Measurements from ENCODE around the gene RNF141.

The RNF141 gene

GRCh38 chr11:10519630-10520029 is 21.4 kb downstream of the RNF141 start:
- DNase-seq = no peak

DNA sequence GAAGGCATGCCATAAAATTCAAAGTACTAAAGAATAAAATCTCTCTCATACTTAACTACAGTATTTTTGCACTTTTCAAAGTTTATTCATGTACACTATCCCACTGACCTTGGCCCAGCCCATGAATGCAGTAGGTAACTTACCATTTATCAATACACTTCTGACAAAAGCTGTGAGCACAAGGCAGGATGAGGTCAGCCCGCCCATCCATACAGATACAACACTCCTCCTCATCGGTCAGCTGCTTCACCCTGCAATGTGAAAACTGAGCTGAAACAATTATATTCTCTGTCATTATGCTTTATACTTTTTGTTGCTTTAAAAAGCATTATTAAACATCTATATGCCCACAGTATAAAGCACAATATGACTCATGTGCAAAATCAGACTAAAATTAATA is 22.1 kb downstream of the RNF141 start:
- no peak for DNase-seq

- DNase-seq = no peak
Observed at GRCh38 chr11:10518123-10518522, 22.9 kb downstream of the RNF141 start.

DNA sequence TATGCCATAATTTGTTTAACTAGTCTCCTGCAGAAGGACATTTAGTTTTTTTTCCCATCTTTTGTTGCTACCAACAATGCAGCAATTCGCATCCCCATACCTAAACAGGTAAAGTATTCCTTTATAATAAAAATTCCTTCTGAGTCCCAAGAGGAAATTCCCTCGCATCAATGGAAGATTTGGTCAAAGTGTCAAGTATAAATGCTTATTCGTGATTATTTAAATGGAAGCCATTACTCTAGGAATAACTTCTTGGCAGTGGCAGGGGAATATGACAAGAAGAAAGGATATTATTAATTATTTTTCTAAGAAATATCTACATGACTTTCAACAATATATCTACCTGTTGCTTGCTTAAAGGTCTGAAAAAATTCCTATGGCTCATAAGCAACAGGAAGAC is 25.6 kb downstream of the RNF141 start:
- DNase-seq = no peak

DNA sequence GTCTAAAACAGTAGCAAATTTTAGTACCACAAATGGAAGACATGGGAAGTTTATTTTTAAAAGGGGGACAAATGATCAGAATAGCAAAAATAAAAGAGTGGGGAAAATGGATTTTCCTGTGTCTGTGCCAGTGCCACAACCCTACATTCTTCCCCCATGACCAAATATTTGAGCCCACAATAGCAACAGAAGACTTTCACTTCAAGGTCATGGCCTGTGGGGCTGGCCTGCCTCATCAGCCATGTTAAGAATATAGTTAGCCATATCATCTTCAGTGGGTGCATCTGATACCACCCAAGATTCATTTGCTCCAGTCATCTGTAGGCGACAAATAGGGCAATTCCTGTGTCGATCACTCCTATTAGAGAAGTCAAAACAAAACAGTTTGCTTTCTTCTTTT is 26.3 kb downstream of the RNF141 start:
- no peak for DNase-seq

GRCh38 chr11:10514202-10514601 is 26.8 kb downstream of the RNF141 start:
- DNase-seq = no peak

GRCh38 chr11:10511181-10511621 is 29.8 kb downstream of the RNF141 start:
- DNase-seq = no peak

DNA sequence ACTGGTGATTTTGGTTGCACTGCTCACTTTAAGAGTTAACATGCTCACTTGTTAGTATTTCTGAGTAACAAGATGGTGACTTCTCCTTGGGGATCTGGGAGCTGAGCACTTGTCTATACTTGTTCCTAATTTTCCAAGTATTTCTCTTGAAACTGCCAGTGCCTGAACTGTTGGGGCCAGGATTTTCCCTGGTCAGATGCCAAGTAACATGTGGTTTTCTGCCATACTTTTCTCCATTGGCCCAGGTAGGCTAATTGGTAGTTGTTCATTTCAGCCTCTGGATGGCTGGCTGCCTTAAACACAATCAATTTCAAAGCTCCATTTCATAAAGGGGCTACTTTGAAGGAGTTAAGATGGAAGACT is 35.0 kb downstream of the RNF141 start:
- no peak for DNase-seq

GRCh38 chr11:10505278-10506007 is 35.5 kb downstream of the RNF141 start:
- DNase-seq = no peak

- no peak for DNase-seq
Observed at GRCh38 chr11:10504490-10504889, 36.5 kb downstream of the RNF141 start.

- no peak for DNase-seq
Observed at GRCh38 chr11:10503777-10504480, 37.1 kb downstream of the RNF141 start.

GRCh38 chr11:10503221-10503620 is 37.8 kb downstream of the RNF141 start:
- DNase-seq = no peak

DNA sequence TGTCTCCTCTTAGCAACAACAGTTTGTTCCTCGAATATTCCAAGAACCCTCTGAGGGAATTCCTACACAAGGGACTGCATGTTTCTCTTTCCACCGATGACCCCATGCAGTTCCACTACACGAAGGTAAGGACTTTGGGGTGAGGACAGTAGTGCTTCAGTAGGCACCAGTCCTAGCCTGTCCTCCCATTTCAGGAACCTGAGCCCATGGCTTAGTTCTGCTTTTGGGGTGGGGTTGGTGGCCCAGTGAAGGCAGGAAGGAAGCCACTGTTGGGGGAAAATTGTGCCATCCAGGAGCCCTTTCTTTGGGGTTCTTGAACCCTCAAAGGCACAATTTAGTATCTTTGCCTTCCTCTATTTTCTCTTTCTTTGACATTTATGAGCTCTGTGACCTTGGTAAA is 38.2 kb downstream of the RNF141 start:
- no peak for DNase-seq

GRCh38 chr11:10502065-10502680 is 38.8 kb downstream of the RNF141 start:
- DNase-seq = no peak

DNA sequence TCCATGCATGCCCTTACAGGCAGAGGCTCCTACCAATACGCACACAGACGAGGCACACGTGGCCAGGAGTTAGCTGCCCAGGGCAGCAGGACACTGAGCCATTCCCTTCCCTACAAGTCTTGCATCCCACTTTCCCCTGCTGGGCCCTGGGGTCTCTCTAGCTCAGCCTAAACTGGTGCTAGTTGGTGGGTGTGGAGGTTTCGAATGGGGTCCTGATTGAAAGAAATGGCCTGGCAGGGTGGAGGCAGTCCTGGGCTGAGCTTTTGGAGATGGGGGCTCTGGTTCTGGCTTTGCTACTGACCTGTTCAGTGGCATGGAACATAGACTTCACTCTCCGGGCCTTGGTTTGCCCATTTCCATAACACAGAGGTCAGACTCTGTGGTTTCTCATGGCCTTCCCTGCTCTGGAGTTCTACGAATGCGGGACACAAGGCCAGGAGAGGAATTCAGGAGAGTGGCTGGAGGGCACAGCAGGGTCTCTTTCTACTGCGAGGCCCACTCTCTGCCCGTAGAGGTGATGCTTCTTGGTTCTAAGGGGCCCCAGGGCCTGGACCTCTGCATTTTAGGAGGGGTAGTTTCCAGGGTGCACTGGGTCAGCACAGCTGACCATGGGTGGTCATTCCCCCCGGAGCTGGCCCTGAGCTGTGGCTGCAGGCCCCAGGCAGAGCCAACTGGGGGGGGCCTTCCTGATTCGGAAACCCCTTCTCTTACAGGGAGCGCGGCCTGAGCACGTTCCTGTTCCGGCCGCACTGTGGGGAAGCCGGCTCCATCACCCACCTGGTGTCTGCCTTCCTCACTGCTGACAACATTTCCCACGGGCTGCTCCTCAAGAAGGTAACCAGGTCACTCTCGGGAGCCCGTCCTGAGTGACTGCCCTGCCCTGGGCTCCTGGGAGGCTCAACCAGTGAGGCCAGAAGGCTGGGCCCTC is 40.0 kb downstream of the RNF141 start:
- no peak for DNase-seq

DNA sequence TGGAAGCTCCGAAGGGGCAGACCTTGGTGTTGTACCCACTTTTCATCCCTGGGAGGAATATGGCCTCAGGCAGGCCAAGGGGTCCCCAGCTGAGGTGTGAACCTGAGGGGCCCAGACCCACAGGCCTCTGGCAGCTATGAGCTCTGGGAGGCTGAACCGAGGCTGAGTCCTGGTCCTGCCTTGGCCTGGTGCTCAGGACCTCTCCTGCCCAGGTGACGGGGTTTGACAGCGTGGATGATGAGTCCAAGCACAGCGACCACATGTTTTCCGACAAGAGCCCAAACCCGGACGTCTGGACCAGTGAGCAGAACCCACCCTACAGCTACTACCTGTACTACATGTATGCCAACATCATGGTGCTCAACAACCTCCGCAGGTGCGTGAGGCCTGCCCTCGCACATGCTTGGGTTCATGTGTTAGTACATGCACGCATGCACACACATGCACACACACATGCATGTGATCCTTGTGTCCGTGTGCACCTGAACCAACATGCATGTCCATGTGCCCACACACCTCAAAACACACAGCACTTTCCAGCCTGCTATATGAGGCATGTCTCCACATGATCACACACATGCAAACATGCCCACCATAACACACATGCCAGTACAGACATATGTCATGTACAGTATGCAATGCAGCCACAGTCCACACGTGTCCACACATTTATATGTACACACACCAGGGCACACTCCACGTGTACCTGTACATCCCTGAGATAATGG is 40.9 kb downstream of the RNF141 start:
- no peak for DNase-seq

- no peak for DNase-seq
Observed at GRCh38 chr11:10499452-10499851, 41.5 kb downstream of the RNF141 start.

GRCh38 chr11:10498426-10499250 is 42.3 kb downstream of the RNF141 start:
- no peak for DNase-seq

DNA sequence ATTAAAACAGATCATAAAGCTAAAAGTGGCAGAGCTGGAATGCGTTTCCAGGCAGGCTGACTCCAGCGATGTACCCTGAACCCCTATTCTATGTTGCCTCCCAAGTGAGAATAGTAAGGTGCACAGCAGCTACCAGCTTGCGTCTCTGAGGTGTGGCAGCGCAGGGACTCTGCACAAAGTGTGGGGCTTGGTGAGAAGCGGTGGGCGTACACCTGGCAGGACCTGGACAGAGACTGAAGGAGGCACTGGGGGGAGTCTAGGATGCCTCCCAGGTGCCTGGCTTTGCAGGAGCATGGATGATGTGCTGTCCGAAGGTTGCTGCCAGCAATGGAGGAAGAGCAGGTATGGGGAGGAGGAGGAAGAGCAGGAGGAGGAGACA is 43.0 kb downstream of the RNF141 start:
- no peak for DNase-seq

DNA sequence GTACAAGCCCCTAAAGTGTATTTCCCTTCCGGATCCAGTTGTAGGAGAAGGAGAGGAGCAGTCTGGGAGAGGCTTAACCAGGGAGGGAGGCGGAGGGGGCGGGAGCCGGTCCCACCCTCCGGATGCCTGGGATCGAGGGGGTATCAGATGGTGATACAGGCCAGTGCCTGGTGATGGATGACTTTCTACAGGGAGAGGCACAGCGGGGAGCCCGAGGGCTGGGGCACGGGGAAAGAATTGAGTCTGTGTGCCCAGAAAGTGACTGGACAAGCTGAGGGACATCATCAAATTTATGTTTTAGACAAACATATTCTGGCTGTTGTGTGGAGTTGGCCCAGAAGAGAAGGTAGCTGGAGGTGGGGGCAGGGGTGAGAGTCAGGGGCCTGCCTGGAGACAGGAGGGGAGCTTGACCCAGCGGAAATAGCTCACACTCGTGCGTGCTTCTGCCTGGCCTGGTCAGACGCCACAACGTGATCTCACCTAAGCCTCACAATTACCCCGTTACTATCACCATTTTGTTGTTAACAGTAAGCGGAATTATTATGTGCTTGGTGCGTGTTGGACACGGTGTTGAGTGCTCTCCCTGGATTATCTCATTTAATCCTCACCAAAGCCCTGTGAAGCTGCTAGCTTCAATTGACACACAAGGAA is 43.5 kb downstream of the RNF141 start:
- DNase-seq = no peak

All from cortex of kidney (tissue), 1 donor.